K562 treated with DMSO at 1 percent for 4 hours (cell line): Measurements from ENCODE around the gene TTC5. TPM values are rescaled to one million over a fixed set of nuclear protein-coding genes. Genes with fewer than 3 reads are reported as not detected.

Experiments
- total RNA-seq: library from RNA; unstranded; fragments of 300-600 nt; gene quantifications from 2 replicates; pipeline ENCODE4 v1.2.3, GENCODE V29; 2022; ENCODE audit not compliant: insufficient read depth

Gene TTC5, protein sequence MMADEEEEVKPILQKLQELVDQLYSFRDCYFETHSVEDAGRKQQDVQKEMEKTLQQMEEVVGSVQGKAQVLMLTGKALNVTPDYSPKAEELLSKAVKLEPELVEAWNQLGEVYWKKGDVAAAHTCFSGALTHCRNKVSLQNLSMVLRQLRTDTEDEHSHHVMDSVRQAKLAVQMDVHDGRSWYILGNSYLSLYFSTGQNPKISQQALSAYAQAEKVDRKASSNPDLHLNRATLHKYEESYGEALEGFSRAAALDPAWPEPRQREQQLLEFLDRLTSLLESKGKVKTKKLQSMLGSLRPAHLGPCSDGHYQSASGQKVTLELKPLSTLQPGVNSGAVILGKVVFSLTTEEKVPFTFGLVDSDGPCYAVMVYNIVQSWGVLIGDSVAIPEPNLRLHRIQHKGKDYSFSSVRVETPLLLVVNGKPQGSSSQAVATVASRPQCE
- 2.1 and 2.7 TPM in 2 replicates for total RNA-seq

DNA sequence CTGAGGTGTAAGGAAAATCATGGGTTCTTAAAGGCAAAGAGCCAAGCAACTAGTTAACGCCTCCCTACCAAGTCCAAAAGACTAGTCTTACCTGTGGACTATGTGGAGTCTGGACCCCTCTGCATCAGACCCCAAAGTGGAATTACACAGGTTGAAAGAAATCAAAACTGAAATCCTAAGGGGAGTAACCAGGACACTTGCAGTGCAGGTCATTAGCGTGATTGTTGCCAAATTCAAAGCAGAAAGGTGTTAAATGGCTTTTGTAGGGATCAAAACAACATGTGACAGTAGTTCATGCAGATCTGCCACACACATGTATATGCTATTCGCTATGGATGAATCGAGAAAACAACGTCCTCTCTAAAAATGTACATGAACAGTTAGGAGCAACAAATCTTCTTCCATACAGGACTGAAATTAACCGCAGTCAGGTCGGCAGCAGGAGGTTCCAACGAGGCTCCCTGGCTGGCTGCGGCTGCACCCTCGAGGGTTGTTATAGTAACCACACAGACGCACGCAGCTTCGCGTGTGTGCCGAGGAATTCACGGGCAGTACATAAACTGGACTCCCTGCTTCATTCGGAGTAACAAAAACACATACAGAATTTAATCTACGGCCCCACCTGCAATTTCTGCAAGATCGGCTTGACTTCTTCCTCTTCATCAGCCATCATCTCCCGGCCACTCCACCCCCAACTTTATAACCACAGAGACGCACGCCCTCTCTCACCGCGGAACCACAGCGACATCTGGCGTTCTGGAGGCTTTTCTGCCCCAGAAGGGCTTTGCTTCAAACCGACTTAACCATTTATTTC is at the start of gene TTC5:
Gene TTC5 (minus strand): TSS at position 687 of the 814 bp plus-strand sequence. CDS start 14 bp downstream, at position 673.

GRCh38 chr14:20343092-20343861 is 37.5 kb upstream of the TTC5 start, which contains the start of gene PARP2:
TSS of gene PARP2 (plus strand) at chr14:20343635. CDS start at chr14:20343642, 7 bp downstream.

DNA sequence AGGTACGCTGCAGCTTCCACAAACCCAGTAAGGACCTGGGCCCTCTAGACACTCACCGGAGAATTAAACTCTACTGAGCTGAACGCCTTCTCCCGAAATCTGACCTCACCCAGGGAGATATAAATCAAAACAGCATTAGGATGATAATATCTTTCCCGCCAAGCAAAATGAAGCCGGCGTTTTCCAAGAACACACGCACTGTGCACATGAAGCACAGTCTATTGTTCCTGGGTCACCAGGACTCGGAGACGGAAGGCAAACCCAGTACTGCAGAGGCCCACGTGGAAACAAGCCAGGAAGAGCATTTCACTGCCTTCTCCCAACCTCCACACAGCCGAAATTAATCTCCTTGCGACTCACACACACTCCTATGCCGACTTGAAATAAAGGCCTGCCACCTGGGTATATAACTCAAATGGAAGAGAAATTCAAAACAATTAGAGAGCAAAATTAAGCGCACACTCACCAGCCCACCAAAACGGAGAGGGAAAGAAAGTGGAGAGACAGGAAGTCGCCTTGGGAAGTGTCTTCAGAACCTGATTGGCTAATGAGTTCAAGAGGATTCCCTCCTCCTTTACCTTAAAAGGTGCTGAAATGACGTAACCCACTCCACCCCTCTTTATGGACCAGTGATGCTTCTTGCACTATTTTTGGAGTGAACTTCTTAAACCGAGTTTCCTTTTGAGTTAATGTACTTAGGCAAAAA is 27.2 kb upstream of the TTC5 start, which contains the start of gene CCNB1IP1:
Gene CCNB1IP1 (minus strand): TSS at position 492 of the 706 bp plus-strand sequence. CDS start 16,756 bp downstream, outside the sequence.

Other genes with a start within 250 kb of the TTC5 start
- not detected in 2 replicates for gene OR4L1, start 245.9 kb downstream of the TTC5 start, total RNA-seq
- not detected in 2 replicates for gene OR4K17, start 195.2 kb downstream of the TTC5 start, total RNA-seq
- gene OR4N5, start 167.1 kb downstream of the TTC5 start, total RNA-seq = not detected in 2 replicates
- not detected in 2 replicates for gene OR11G2, start 115.1 kb downstream of the TTC5 start, total RNA-seq
- not detected in 2 replicates for gene OR11H6, start 82.2 kb downstream of the TTC5 start, total RNA-seq
- gene OR11H7, start 77.0 kb downstream of the TTC5 start, total RNA-seq = not detected in 2 replicates
- gene OR11H4, start 66.7 kb downstream of the TTC5 start, total RNA-seq = not detected in 2 replicates
- 99.0 and 107 TPM in 2 replicates for gene CCNB1IP1, start 27.3 kb upstream of the TTC5 start, total RNA-seq
- gene PARP2, start 37.7 kb upstream of the TTC5 start, total RNA-seq = 20.8 and 24.1 TPM in 2 replicates
- gene TEP1, start 107.5 kb upstream of the TTC5 start, total RNA-seq = 9.1 and 9.3 TPM in 2 replicates
- 0.10 TPM in 1 of 2 replicates, not detected in the other for gene KLHL33, start 130.2 kb upstream of the TTC5 start, total RNA-seq
- gene OSGEP, start 148.9 kb upstream of the TTC5 start, total RNA-seq = 32.4 and 42.3 TPM in 2 replicates
- gene APEX1, start 149.3 kb upstream of the TTC5 start, total RNA-seq = 130 and 152 TPM in 2 replicates
- 21.9 and 22.0 TPM in 2 replicates for gene PIP4P1, start 155.5 kb upstream of the TTC5 start, total RNA-seq
- gene PNP, start 163.5 kb upstream of the TTC5 start, total RNA-seq = 75.8 and 87.0 TPM in 2 replicates
- gene RNASE10, start 199.6 kb upstream of the TTC5 start, total RNA-seq = not detected in 2 replicates